ENCODE data around the gene FNBP1L.
"Not testable (repeated sequence)": the region's sequence is repeated elsewhere in the genome, so short reads cannot be mapped to it uniquely, and the experiment has no call there.

Gene FNBP1L

GRCh38 chr1:93573940-93574469 lies 126.1 kb downstream of the FNBP1L start:
- no peak for DNase-seq (ENCODE audit: low read depth in 2 of 2)

GRCh38 chr1:93574511-93574910 lies 126.6 kb downstream of the FNBP1L start:
- no peak for DNase-seq (ENCODE audit: low read depth in 2 of 2)

- DNase-seq (ENCODE audit: low read depth in 2 of 2), result no peak
Measured at GRCh38 chr1:93574991-93575390, 127.1 kb downstream of the FNBP1L start.

DNA sequence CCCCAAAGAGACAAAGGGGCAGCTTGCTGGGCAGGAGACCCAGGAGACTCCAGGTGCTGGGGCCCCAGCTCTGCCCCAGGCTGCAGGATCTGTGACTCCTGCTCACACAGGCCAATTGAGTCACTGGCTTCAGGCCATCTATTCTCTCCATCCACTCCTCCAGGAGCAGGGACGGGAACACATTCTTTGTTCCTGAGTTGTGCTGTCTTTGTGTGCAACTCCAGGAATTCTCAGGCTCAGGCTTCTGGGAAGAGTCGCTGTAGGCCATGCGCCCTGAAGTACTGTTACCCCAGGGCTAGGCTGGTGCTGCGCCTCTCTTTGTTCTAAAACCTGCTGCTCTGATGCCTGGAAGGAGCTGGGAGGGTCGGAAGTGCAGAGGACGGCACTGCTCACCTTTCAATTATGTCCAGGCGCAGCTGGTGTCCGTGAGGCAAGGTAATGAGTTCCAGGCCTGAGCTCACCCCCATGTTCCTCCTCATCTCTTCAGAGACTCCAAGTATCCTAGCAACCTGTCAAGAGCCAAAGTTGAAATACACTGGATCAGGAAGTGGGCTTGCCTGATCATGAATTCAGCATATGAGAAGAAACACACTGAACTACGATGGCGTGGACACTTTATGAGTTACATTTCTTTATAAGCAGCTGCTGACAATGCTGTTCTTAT lies 127.8 kb downstream of the FNBP1L start:
- no peak for DNase-seq (ENCODE audit: low read depth in 2 of 2)

GRCh38 chr1:93576346-93576745 lies 128.4 kb downstream of the FNBP1L start:
- DNase-seq (ENCODE audit: low read depth in 2 of 2), result peak in 1 of 2 experiments; percentile 61

DNA sequence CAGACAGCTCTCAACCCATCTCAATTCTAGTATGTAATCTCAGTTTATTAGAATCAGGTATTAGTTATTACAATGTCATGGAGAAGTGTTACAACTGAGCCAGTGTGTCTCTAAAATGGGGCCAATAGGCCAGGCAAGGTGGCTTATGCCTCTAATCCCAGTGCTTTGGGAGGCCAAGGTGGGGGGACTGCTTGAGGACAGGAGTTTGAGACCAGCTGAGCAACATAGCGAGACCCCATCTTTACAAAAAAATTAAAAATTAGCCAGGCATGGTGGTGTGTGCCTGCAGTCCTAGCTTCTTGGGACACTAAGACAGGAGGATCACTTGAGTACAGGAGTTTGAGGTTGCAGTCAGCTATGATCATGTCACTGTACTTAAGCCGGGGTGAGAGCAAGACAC lies 128.8 kb downstream of the FNBP1L start:
- no peak for DNase-seq (ENCODE audit: low read depth in 2 of 2)

DNA sequence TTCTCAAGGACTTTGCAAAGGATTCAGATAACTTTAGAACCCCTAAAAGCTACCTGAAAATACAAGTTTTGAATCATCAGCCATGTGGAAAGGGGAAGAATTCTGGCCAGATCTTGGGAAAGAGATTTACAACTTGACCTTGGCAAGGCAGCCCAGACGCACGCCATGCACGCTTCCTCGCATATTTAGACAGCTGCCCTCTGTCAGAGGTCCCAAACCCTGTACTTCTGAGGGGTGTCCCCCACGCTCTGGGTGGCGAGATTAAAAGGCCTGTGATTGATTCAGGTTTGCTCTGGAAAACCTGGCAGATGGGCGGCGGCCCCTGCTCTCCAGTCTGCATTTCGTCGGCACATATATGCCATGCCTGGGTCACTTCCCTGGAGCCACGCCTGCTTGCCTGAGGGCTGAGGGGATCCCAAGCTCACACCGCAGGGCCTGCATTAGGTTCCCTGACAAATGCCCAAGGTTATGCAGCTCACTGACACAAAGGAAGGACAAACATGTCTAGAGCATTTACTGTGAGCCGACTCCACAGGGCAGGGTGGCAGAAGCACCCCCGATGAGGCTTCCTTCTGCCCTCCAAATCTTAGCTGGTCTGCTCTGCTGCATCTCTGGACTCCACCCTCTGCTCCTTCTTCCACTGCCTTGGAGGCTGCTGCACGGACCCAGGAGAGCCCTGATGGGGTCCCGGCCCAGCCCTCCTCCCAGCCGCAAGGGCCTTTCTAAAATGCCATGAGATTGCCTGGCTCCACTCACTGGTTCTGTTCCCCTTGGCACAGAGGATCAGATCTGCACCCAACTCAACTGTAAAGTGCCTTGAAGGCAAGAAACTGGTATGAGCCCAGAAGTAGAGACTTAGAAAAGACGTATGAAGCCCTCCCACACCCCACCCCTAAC lies 129.9 kb downstream of the FNBP1L start:
- DNase-seq (ENCODE audit: low read depth in 2 of 2), result no peak

DNA sequence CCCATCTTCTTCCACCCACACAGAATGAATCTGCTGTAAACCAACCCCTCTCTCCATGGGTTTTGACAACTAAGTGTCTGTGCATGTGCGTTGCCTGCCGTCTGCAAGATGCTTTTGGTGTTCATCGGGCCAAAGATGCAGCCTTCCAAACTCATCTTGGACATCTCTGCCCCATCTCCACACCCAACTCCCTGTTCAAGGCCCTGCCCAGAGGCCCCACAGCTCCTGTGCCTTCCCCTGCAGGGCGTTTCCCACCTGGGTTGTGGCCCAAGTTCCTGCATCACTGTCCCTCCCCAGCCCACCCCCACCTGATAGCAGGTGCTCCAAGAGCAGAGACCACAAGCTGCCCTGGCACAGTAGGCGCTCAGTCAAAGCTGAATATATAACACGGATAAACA lies 130.5 kb downstream of the FNBP1L start:
- DNase-seq (ENCODE audit: low read depth in 2 of 2), result no peak

DNA sequence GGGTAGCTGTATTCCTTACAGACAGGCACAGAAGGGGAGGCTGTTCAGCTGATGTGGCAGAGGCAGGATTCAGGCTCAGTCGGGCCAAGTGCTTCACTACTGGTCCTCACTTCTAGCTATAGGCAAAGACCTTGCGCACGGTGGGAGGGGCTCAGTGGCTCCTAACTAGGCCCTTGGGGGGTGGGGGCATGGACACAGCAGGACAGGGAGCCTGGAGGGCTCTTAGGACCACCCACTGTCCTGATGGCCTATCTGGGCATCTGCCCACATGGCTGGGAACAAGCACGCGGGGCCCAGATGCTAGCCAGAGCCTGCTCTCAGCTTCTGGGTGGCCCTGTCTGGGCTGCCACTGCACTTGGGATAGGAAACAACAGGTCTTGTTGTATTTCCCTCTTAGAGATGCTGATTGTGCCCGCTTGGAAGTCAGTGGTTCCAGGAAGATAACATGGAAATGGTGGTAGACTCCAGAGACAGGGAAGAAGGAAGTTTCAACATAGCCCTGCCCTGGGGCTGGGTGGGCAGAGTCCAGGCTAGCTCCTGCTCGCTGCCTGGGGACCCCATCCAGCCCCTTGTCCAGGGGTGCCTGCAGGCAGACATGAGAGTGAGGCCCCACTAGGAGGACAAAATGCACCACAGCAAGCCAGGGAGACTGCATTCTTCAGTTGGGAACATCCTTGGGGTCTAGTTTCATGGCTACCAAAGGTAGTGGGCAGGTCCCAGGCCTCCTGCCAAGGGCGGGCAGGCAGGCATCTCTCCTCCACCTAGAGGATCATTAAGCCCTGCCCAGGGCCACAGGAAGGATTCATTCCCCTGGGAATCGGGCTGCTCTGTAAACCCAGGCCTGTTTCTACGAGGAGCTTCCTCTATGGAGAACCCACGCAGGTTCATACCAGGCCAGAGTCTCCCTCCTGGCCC lies 131.2 kb downstream of the FNBP1L start:
- DNase-seq (ENCODE audit: low read depth in 2 of 2), result no peak

DNA sequence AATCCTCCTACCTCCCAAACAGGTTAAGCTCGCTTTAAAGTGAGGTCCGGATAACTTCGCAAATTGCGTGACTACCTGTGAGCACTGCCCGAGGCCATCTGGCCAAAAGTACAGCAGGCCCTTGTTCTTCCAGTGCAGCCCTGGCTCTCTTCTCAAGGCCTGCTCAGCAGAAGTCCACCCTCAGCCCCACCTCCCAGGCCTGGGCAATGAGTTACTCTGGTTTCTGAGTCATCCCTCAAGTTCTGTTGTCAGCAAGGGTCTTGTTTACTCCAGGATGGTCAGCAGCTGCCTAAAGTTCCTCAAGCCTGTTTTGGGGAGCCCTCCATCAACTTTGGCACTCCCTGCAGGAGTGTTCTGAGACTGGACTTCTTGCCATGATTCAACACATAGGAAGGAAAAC lies 132.0 kb downstream of the FNBP1L start:
- no peak for DNase-seq (ENCODE audit: low read depth in 2 of 2)

GRCh38 chr1:93581917-93582850 lies 134.3 kb downstream of the FNBP1L start:
- no peak for DNase-seq (ENCODE audit: low read depth in 2 of 2)

GRCh38 chr1:93584261-93585003 lies 136.5 kb downstream of the FNBP1L start:
- DNase-seq (ENCODE audit: low read depth in 2 of 2), result no peak

- DNase-seq (ENCODE audit: low read depth in 2 of 2), result no peak
Measured at GRCh38 chr1:93585059-93585966, 137.4 kb downstream of the FNBP1L start.

DNA sequence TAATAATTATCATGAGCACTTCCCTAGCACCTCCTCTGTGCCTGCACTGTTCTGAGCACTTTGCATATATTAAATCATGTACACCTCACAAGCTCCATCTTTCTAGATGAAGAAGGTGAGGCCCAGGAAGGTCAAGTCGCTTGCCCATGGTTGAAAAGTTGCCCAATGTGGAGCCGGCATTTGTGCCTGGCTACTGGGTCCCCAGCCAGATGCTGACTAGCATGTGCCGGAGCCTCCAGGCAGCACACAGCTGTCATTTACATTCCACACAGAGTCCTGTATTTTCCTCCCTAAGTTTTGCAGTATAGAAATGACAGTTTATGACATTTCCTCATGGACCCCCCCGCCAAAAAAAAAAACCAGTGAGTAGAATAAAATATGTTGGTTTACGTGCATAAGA lies 139.4 kb downstream of the FNBP1L start:
- DNase-seq (ENCODE audit: low read depth in 2 of 2), result no peak

GRCh38 chr1:93588206-93588605 lies 140.3 kb downstream of the FNBP1L start:
- DNase-seq (ENCODE audit: low read depth in 2 of 2), result no peak

DNA sequence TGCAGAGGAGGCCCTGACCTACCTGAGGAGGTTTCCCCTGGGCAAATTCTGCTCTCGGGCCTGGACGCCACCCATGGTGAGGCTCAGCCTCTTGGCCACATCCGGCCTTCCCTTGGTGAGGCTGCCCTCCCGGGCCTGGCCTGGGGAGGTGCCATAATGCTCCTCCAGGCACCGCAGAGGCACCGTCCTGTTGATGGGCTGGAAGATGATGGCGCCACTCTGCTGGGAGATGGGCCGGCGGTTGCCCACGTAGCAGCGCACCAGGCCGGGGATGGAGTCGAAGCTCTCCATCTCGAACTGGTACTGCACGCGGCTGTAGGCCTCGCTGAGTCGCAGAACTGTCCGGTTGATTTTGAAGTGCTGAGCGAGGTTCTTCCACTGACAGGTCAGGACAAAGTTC lies 141.0 kb downstream of the FNBP1L start:
- DNase-seq (ENCODE audit: low read depth in 2 of 2), result no peak

GRCh38 chr1:93591291-93591675 lies 143.4 kb downstream of the FNBP1L start:
- DNase-seq (ENCODE audit: low read depth in 2 of 2), result not testable (repeated sequence)

- DNase-seq (ENCODE audit: low read depth in 2 of 2), result no peak
Measured at GRCh38 chr1:93591676-93592550, 144.0 kb downstream of the FNBP1L start.
